OCI-LY1 (cell line): ENCODE data around the gene GTF2H3.

ENCODE experiments used
- H2AFZ ChIP-seq: fragments of 200-600 bp; sonication (generic), shearing (Covaris generic); 2 replicates; pipeline ENCODE4 v1.6.0; 2014; ENCODE audit warnings: antibody characterized with exemption, mild to moderate bottlenecking, low read length
- H3F3A ChIP-seq: fragments of 200-600 bp; sonication (generic), shearing (Covaris generic); 2 replicates; pipeline ENCODE4 v1.6.0; 2014; ENCODE audit warnings: mild to moderate bottlenecking, antibody characterized with exemption, low read length, moderate library complexity; ENCODE audit not compliant: insufficient read depth
- H3K27ac ChIP-seq: fragments of 200-600 bp; sonication (generic); 2 replicates; pipeline ENCODE4 v1.5.1; 2014; ENCODE audit warnings: low read length, mixed run types, mild to moderate bottlenecking, low read depth; ENCODE audit not compliant: poor library complexity, severe bottlenecking
- H3K27me3 ChIP-seq: fragments of 200-600 bp; sonication (generic); 2 replicates; pipeline ENCODE4 v1.6.0; 2014; ENCODE audit warnings: antibody characterized with exemption, mild to moderate bottlenecking, low read length, moderate library complexity; ENCODE audit not compliant: insufficient read depth
- H3K36me3 ChIP-seq: fragments of 200-600 bp; sonication (generic); 2 replicates; pipeline ENCODE4 v1.6.1; 2014; ENCODE audit warnings: mild to moderate bottlenecking, antibody characterized with exemption, low read length, moderate library complexity, mixed read lengths; ENCODE audit not compliant: insufficient read depth
- H3K4me1 ChIP-seq: fragments of 200-600 bp; sonication (generic); 2 replicates; pipeline ENCODE4 v1.5.1; 2014; ENCODE audit warnings: mild to moderate bottlenecking, low read length, moderate library complexity; ENCODE audit not compliant: insufficient read depth, severe bottlenecking
- H3K4me2 ChIP-seq: fragments of 200-600 bp; sonication (generic), shearing (Covaris generic); 2 replicates; pipeline ENCODE4 v1.6.1; 2014; ENCODE audit warnings: low read length
- H3K4me3 ChIP-seq: fragments of 200-600 bp; sonication (generic); 2 replicates; pipeline ENCODE4 v1.5.1; 2014; ENCODE audit warnings: low read length, low read depth, mild to moderate bottlenecking, mixed read lengths; ENCODE audit not compliant: poor library complexity, severe bottlenecking
- H3K79me2 ChIP-seq: fragments of 200-600 bp; shearing (Covaris generic); 2 replicates; pipeline ENCODE4 v1.6.1; 2016; ENCODE audit warnings: mixed run types, low read length, mixed read lengths; ENCODE audit not compliant: insufficient read depth
- H3K9ac ChIP-seq: fragments of 200-600 bp; sonication (generic), shearing (Covaris generic); 2 replicates; pipeline ENCODE4 v1.6.1; 2014; ENCODE audit warnings: mild to moderate bottlenecking, low read length, mixed read lengths
- H3K9me2 ChIP-seq: fragments of 200-600 bp; sonication (generic), shearing (Covaris generic); 2 replicates; pipeline ENCODE4 v1.6.1; 2014; ENCODE audit warnings: low read depth, mild to moderate bottlenecking, low read length, mixed read lengths
- H3K9me3 ChIP-seq: fragments of 200-600 bp; shearing (Covaris generic); 2 replicates; pipeline ENCODE4 v1.6.1; 2014; ENCODE audit warnings: low read length, mixed read lengths
- H4K20me1 ChIP-seq: fragments of 200-600 bp; sonication (generic), shearing (Covaris generic); 2 replicates; pipeline ENCODE4 v1.6.0; 2016; ENCODE audit warnings: mild to moderate bottlenecking, low read length; ENCODE audit not compliant: insufficient read depth
- EZH2 ChIP-seq: fragments of 200-600 bp; sonication (generic), shearing (Covaris generic); IDR thresholded peaks from 2 replicates; pipeline ENCODE4 v1.8.0; 2017; ENCODE audit warnings: borderline replicate concordance, mixed run types, mild to moderate bottlenecking, antibody characterized with exemption, low read length, moderate library complexity, mixed read lengths
- TF ChIP-seq, protein P1 (sequence below): fragments of 200-600 bp; sonication (generic), shearing (Covaris generic); IDR thresholded peaks from 2 replicates; pipeline ENCODE4 v1.5.1; 2017; ENCODE audit warnings: mild to moderate bottlenecking, antibody characterized with exemption, low read length, moderate library complexity, mixed read lengths

Gene GTF2H3

GRCh38 chr12:123607756-123608155, 25.9 kb upstream of the GTF2H3 start:
- H3K27me3 ChIP-seq, result no peaks in the 10 kb centered on the region

GRCh38 chr12:123608182-123608581, 25.4 kb upstream of the GTF2H3 start:
- H3K4me1 ChIP-seq, result peaks cover 7% of the 10 kb centered on the region
- no peak overlapping the region for H3K9ac ChIP-seq
- no peak overlapping the region for H2AFZ ChIP-seq
- no peaks in the 10 kb centered on the region for H4K20me1 ChIP-seq
- H3F3A ChIP-seq, result no peaks in the 10 kb centered on the region
- no peak for TF ChIP-seq EZH2
- TF ChIP-seq, protein P1, sequence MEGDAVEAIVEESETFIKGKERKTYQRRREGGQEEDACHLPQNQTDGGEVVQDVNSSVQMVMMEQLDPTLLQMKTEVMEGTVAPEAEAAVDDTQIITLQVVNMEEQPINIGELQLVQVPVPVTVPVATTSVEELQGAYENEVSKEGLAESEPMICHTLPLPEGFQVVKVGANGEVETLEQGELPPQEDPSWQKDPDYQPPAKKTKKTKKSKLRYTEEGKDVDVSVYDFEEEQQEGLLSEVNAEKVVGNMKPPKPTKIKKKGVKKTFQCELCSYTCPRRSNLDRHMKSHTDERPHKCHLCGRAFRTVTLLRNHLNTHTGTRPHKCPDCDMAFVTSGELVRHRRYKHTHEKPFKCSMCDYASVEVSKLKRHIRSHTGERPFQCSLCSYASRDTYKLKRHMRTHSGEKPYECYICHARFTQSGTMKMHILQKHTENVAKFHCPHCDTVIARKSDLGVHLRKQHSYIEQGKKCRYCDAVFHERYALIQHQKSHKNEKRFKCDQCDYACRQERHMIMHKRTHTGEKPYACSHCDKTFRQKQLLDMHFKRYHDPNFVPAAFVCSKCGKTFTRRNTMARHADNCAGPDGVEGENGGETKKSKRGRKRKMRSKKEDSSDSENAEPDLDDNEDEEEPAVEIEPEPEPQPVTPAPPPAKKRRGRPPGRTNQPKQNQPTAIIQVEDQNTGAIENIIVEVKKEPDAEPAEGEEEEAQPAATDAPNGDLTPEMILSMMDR, result no peak
- no peaks in the 10 kb centered on the region for H3K9me2 ChIP-seq
- no peaks in the 10 kb centered on the region for H3K9me3 ChIP-seq
- no peak overlapping the region for H3K4me3 ChIP-seq
- H3K27me3 ChIP-seq, result no peaks in the 10 kb centered on the region
- peaks cover 89% of the 10 kb centered on the region for H3K36me3 ChIP-seq
- H3K4me2 ChIP-seq, result no peak overlapping the region
- no peak overlapping the region for H3K27ac ChIP-seq
- H3K79me2 ChIP-seq, result peaks cover 22% of the 10 kb centered on the region

More at GRCh38 chr12:123607756-123608155, 25.9 kb upstream of the GTF2H3 start:
- Histone ChIP-seq H3K9ac (no peak overlapping the region), H3K9me2 (no peaks in the 10 kb centered on the region), H3K4me3 (no peak overlapping the region), H3F3A (no peaks in the 10 kb centered on the region), H4K20me1 (no peaks in the 10 kb centered on the region), H3K27ac (no peak overlapping the region), H3K9me3 (no peaks in the 10 kb centered on the region), H3K4me2 (no peak overlapping the region), H2AFZ (no peak overlapping the region), H3K4me1 (peaks cover 11% of the 10 kb centered on the region), H3K79me2 (peaks cover 26% of the 10 kb centered on the region), H3K36me3 (peaks cover 85% of the 10 kb centered on the region)
- no peak for TF ChIP-seq EZH2
- TF ChIP-seq, protein P1, result no peak

GRCh38 chr12:123614110-123614509, 19.5 kb upstream of the GTF2H3 start:
- Histone ChIP-seq H3K27ac (no peak overlapping the region), H3K9ac (no peak overlapping the region), H3K36me3 (peaks cover 95% of the 10 kb centered on the region), H3K9me3 (no peaks in the 10 kb centered on the region), H3K4me2 (no peak overlapping the region), H3K4me1 (no peaks in the 10 kb centered on the region), H3K9me2 (no peaks in the 10 kb centered on the region), H3K27me3 (no peaks in the 10 kb centered on the region), H4K20me1 (no peaks in the 10 kb centered on the region), H3F3A (no peaks in the 10 kb centered on the region; the same call in 1 of the 2 replicates), H2AFZ (no peak overlapping the region), H3K4me3 (no peak overlapping the region), H3K79me2 (no peaks in the 10 kb centered on the region)
- no peak for TF ChIP-seq EZH2
- TF ChIP-seq, protein P1, result no peak
